ENCODE results near the gene ERGIC3. TPM values are rescaled to one million over a fixed set of nuclear protein-coding genes. Genes with fewer than 3 reads are reported as not detected.
A peak's percentile ranks its signal among the peaks of the same experiment; 100 is the strongest.

Gene ERGIC3
- 265 TPM for total RNA-seq

- DNase-seq (ENCODE audit: low spot score) = peak; percentile 97
Measured at GRCh38 chr20:35541783-35542662, at the start of gene ERGIC3. TSS of gene ERGIC3 (plus strand) at chr20:35542078. CDS start at chr20:35542098, 20 bp downstream.

GRCh38 chr20:35492352-35492751 is 49.5 kb upstream of the ERGIC3 start:
- no peak for DNase-seq (ENCODE audit: low spot score)

- no peak for DNase-seq (ENCODE audit: low spot score)
Measured at GRCh38 chr20:35496481-35496880, 45.4 kb upstream of the ERGIC3 start.

GRCh38 chr20:35497320-35497719 is 44.6 kb upstream of the ERGIC3 start:
- DNase-seq (ENCODE audit: low spot score) = no peak

DNA sequence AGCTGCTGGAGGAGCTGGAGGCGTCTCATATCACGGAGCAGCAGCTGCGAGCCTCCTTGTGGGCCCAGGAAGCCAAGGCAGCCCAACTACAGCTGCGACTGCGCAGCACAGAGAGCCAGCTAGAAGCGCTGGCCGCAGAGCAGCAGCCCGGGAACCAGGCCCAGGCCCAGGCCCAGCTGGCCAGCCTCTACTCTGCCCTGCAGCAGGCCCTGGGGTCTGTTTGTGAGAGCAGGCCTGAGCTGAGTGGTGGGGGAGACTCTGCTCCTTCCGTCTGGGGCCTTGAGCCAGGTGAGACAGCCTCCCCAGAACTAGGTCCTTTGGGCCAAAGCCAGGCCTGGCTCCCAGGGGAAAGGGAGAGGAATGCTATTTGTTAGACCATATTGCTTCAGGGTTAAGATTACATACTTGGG is 44.1 kb upstream of the ERGIC3 start:
- DNase-seq (ENCODE audit: low spot score) = no peak

GRCh38 chr20:35499271-35499670 is 42.6 kb upstream of the ERGIC3 start:
- DNase-seq (ENCODE audit: low spot score) = no peak

DNA sequence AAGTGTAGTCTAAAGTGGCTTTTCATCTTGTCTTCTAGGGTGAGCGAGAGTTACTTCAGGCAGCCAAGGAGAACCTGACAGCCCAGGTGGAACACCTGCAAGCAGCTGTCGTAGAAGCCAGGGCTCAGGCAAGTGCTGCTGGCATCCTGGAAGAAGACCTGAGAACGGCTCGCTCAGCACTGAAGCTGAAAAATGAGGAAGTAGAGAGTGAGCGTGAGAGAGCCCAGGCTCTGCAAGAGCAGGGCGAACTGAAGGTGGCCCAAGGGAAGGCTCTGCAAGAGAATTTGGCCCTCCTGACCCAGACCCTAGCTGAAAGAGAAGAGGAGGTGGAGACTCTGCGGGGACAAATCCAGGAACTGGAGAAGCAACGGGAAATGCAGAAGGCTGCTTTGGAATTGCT is 39.5 kb upstream of the ERGIC3 start:
- DNase-seq (ENCODE audit: low spot score) = no peak

DNA sequence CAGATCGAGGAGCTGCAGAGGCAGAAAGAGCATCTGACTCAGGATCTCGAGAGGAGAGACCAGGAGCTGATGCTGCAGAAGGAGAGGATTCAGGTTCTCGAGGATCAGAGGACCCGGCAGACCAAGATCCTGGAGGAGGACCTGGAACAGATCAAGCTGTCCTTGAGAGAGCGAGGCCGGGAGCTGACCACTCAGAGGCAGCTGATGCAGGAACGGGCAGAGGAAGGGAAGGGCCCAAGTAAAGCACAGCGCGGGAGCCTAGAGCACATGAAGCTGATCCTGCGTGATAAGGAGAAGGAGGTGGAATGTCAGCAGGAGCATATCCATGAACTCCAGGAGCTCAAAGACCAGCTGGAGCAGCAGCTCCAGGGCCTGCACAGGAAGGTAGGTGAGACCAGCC is 38.6 kb upstream of the ERGIC3 start:
- no peak for DNase-seq (ENCODE audit: low spot score)

DNA sequence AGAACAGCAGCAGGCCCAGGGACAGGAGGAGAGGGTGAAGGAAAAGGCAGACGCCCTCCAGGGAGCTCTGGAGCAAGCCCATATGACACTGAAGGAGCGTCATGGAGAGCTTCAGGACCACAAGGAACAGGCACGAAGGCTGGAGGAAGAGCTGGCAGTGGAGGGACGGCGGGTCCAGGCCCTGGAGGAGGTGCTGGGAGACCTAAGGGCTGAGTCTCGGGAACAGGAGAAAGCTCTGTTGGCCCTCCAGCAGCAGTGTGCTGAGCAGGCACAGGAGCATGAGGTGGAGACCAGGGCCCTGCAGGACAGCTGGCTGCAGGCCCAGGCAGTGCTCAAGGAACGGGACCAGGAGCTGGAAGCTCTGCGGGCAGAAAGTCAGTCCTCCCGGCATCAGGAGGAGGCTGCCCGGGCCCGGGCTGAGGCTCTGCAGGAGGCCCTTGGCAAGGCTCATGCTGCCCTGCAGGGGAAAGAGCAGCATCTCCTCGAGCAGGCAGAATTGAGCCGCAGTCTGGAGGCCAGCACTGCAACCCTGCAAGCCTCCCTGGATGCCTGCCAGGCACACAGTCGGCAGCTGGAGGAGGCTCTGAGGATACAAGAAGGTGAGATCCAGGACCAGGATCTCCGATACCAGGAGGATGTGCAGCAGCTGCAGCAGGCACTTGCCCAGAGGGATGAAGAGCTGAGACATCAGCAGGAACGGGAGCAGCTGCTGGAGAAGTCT is 37.9 kb upstream of the ERGIC3 start:
- no peak for DNase-seq (ENCODE audit: low spot score)

DNA sequence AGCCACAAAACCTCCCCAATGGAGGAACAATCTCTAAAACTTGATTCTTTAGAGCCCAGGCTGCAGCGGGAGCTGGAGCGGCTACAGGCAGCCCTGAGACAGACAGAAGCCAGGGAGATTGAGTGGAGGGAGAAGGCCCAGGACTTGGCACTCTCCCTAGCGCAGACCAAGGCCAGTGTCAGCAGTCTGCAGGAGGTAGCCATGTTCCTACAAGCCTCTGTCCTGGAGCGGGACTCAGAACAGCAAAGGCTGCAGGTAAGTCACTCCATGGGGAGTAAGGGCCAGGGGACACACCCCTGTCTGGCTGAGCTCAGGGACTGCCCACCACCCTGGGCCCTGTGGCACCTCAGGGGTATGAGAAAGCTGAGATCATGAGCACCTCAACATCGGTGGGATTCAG is 37.1 kb upstream of the ERGIC3 start:
- no peak for DNase-seq (ENCODE audit: low spot score)

DNA sequence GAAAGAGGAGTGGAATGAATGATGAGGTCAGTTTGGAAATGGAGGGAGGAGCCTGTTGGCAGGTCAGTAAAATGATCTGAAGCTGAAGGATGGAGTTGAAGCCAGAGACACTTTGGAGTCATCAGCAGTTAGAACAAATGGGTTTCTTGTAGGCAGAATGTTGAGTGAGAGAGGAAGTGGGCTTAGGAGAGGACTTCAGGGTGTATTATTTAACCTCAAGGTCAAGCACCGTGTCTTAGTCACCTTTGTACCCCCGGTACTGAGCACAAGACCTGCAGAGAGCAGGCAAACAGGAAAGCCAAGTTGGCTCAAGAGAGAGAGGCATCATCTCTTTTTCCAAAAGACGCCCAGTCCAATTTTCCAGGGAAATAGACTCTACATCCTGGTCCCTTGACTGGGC is 35.7 kb upstream of the ERGIC3 start:
- no peak for DNase-seq (ENCODE audit: low spot score)

DNA sequence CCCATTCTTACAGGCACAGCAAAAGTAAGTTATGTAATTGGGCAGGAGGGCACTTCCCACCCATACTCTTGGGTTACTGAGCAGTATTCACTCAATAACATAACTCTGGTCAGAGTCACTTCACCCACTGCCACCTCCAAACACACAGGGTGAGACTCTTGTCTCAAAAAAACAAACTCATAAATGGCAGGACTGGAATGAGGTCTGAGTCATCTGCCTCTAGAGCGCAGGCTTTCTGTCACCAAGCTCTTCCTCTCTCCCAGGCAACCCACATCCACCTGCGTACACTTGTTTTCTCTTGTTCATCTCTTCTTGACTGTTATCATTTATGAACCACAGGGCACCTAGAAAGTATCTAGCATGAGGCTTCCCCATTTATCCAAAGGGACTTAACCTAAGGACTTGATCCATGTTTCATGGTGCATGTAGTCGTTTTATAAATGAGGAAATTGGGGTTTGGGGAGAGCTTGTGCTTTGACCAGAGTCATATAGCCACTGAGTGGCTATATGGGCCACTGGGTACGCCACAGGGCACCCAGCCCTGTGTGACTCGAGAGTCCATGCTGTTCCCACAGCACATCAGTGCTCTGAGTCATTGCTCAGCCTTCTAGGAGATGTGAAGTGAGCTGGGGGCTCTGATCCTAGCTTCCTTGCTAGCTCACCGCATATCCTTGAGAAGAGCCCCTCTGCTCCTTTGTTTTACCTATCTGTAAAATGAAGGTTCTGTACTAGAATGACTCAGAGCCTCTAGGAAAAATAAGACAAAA is 34.8 kb upstream of the ERGIC3 start:
- no peak for DNase-seq (ENCODE audit: low spot score)

DNA sequence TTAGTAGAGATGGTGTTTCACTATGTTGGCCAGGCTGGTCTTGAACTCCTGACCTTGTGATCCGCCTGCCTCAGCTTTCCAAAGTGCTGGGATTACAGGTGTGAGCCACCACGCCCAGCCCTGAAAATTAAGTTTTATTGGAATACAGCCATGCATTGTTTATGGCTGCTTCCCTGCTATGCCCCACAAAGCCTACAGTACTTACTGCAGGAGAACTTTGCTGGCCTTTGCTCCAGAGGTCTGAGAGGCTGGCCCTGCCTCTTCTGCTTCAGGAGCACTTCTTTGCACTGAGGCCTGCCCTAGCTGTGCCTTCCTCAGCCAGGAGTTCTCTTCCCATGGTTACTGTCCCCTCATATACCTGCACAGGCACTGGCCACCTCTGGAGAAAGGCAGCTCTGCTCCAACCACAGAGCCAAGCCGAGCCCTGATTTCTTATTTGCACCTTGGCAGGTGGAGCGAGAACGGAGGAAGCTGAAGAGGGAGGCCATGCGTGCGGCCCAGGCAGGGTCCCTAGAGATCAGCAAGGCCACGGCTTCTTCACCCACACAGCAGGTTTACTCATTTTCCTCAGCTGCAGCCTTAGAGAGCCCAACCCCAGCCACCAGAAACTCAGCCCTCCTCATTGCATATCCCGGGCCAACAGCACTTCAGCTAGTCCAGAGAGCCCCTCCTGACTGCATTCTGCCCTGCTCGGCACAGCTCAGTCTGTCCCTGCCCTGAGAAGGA is 33.2 kb upstream of the ERGIC3 start:
- no peak for DNase-seq (ENCODE audit: low spot score)

DNA sequence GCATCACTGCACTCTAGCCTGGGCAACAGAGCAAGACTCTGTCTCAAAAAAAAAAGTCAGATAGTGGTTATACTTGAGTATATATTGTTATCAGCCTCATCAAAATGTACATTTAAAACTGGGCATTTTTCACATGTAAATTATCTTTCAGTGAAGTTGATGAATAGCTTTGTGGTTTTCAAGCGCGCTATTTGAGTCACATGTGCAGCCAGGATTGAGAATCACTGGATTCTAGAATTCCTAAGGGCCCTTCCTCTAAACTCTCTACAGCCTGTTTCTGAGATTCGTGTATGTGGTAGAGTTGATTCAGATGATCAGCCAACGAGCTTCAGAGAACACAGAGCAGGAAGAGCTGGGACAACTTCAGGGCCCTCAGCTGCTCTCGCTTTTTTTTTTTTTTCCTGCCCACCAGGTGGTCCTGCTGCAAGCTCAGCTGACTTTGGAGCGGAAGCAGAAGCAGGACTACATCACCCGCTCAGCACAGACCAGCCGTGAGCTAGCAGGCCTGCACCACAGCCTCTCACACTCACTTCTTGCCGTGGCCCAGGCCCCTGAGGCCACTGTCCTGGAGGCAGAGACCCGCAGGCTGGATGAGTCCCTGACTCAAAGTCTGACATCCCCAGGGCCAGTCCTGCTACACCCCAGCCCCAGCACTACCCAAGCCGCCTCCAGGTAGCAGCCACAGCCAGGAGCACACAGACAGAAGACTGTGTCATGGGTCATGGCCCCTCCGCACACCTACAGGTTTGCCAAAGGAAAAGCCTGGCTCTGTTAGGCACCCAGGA is 30.7 kb upstream of the ERGIC3 start:
- no peak for DNase-seq (ENCODE audit: low spot score)

DNA sequence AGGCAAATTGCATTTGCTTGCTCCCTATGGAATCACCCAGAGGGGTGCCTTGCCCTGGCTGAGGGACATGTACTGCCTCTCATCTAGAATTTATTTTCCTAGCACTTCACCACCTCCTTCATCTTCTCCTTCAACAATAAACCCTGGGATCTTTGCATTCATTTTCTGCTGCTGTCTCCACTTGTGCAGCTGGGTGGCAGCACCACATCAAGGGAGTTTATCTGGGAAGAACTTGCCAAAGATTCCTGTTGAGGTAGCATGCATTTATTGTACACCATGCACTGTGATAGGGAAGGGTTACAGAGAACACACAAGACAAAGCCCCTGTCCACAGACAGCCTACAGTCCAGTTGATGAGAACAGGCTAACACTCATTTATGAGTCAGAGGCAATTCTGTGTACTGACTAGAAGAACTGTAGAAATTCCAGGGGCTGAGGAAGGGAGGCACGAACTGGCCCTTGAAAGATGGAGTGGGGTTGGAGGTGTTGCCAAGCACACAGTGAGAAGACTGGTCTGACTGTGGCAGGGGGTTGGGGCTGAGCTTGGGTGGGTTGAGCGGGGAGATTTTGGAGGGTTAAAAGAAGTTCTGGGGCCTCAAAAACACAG is 30.0 kb upstream of the ERGIC3 start:
- no peak for DNase-seq (ENCODE audit: low spot score)

GRCh38 chr20:35514371-35514932 is 27.4 kb upstream of the ERGIC3 start:
- DNase-seq (ENCODE audit: low spot score) = no peak

DNA sequence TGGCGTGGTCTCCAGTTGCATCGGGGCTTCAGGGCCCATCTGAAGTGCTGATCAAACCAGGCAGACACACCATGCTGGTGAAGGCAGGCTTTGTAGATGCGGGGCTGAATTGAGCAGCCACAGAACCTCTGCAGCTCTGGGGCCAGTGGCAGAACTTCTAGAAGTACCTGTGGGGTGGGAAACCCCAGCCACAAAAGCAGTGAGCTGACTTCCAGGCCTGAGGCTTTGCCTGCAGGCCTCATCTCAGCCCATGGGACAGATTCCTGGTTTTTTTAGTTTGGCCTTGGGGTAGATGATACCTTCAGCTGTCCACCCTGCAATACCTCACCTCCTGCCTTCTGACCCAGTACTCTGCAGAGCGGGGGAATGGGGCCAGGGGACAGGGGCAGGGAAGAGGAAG is 26.5 kb upstream of the ERGIC3 start:
- no peak for DNase-seq (ENCODE audit: low spot score)

DNA sequence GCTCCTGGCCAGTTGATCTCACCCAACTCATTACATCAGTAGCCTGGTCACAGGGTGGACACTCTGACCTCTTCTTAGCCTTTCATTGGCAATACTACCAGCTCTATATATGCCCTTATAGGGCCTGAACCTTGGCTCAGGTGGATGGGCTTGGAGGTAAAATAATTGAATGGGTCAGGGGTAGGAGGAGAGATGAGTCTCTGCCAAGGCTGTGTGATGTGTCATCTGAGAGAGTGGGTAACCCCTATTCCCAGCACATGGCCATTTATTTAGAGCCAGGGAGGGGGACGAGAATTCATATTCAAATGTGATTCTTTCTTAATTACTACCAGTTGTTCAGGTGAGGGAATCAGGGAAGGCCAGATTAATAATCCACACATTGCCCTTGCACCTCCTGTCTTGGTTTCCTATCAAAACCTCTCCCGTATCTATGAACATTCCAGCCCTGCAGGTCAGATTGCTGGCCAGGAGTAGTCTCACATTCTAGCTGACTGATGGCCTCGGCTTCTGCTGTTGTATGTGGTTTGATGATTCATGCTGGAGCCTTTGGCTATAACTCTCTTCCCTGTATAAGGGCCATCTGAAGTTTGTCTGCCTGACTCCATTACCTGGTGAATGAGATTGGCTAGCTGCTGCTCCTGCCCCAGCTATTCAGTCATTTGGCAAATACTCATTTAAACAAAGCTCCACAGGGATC is 25.8 kb upstream of the ERGIC3 start:
- DNase-seq (ENCODE audit: low spot score) = no peak

GRCh38 chr20:35517125-35517524 is 24.8 kb upstream of the ERGIC3 start:
- DNase-seq (ENCODE audit: low spot score) = no peak
